Measurements from ENCODE around the gene NMT2. TPM values are rescaled to one million over a fixed set of nuclear protein-coding genes. Genes with fewer than 3 reads are reported as not detected.
A peak's percentile ranks its signal among the peaks of the same experiment; 100 is the strongest.

The NMT2 gene
- total and polyA plus RNA-seq, 2 of the 4 experiments (the other 2 are of a cell fraction) = 18.7 to 41.0 TPM

DNA sequence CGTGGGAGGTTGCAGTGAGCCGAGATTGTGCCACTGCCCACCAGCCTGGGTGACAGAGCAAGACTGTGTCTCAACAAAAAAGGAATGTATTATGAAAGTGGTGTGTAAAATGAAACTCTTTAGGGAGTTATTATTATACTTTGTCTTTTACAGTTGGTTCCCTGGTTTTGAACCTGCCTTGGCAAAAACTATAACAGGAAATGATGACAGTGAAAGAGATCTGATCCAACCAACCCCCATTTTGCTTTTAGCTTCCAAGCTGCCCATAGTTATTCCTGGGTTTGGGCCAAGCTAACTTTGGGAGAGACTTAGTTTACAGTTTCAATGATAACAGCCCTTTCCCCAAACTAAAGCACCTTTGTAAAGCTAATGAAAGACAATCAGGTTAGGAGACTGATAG lies 34.1 kb upstream of the NMT2 start:
- Histone ChIP-seq H3K14ac (replicated peaks; ENCODE audit: low read depth, low read length) (peak overlapping the region; percentile 24), H2BK5ac (ENCODE audit: low read depth, low read length, poor library complexity, severe bottlenecking) (peak overlapping the region; percentile 73), H2AK5ac (ENCODE audit: low read depth, low read length) (peak overlapping the region; percentile 82), H2BK120ac (ENCODE audit: low read depth, low read length) (peak overlapping the region; percentile 83), H3K79me1 (ENCODE audit: low read depth in 1 of 2, low read length in 2 of 2) (peaks cover 0 to 4% of the 10 kb centered on the region in 2 experiments; a peak in 2 of 4 replicates), H4K8ac (ENCODE audit: low read depth in 2 of 2, low read length in 2 of 2) (peak overlapping the region; percentile 63 to 80), H2AFZ (replicated peaks; ENCODE audit: low read length, poor library complexity) (no peak overlapping the region), H2AK9ac (replicated peaks; ENCODE audit: low read depth, low read length, poor library complexity) (no peak overlapping the region), H3K56ac (ENCODE audit: extremely low read depth, insufficient read depth, low read length) (no peak overlapping the region), H3K4me2 (ENCODE audit: low read depth, low read length) (no peak overlapping the region), H2BK15ac (ENCODE audit: low read depth, low read length) (peak overlapping the region; percentile 37; the same call in 2 of the 3 replicates), H2BK20ac (ENCODE audit: low read depth, low read length) (peak overlapping the region; percentile 81), H4K91ac (ENCODE audit: insufficient read depth, low read depth, low read length) (peak overlapping the region; percentile 70), H3K23ac (ENCODE audit: low read depth, low read length) (peak overlapping the region; percentile 35; the same call in 1 of the 2 replicates), H3K18ac (ENCODE audit: low read depth, low read length) (peak overlapping the region; percentile 86), H3K9me3 (ENCODE audit: control insufficient read depth, insufficient read depth, low read length) (no peaks in the 10 kb centered on the region), H3K27ac (ENCODE audit: insufficient read depth, low read length) (peak overlapping the region; percentile 79), H3K9me1 (ENCODE audit: insufficient read depth, low read length) (peaks cover 19% of the 10 kb centered on the region), H4K5ac (ENCODE audit: low read depth, low read length) (peak overlapping the region; percentile 22; the same call in 1 of the 2 replicates), H3K4me1 (ENCODE audit: control insufficient read depth, insufficient read depth, low read length) (peaks cover 26% of the 10 kb centered on the region), H4K20me1 (ENCODE audit: insufficient read depth, low read length) (no peaks in the 10 kb centered on the region), H3K27me3 (ENCODE audit: control insufficient read depth, insufficient read depth, low read length) (no peaks in the 10 kb centered on the region), H3K9ac (ENCODE audit: low read depth, low read length) (no peak overlapping the region), H3K4ac (ENCODE audit: low read depth, low read length) (peak overlapping the region; percentile 88), H3K36me3 (ENCODE audit: control insufficient read depth, insufficient read depth, low read length) (no peaks in the 10 kb centered on the region), H3K4me3 (ENCODE audit: insufficient read depth, low read depth, low read length) (no peak overlapping the region)
- BruUV-seq (replicated peaks) = no TSS peak
- ATAC-seq (ENCODE audit: low read depth) (no peak), DNase-seq (no peak)
- TF ChIP-seq POLR2A (IDR thresholded peaks at IDR 0.05; ENCODE audit: low read depth, low read length) (no peak), NFE2L2 (IDR thresholded peaks at IDR 0.05; ENCODE audit: low read depth, low read length) (no peak), SMC3 (IDR thresholded peaks at IDR 0.05; ENCODE audit: low read depth, low read length) (no peak), CHD1 (IDR thresholded peaks at IDR 0.05; ENCODE audit: low read depth, low read length) (no peak), USF2 (IDR thresholded peaks at IDR 0.05; ENCODE audit: low read depth, low read length) (no peak), ELK1 (IDR thresholded peaks at IDR 0.05; ENCODE audit: borderline replicate concordance, low read depth, low read length) (no peak), CEBPB (IDR thresholded peaks at IDR 0.05; ENCODE audit: low read depth, low read length) (no peak), MAZ (IDR thresholded peaks at IDR 0.05; ENCODE audit: borderline replicate concordance, low read depth, low read length) (no peak), FOS (IDR thresholded peaks at IDR 0.05; ENCODE audit: low read depth, low read length) (no peak), RAD21 (IDR thresholded peaks at IDR 0.05; ENCODE audit: low read length) (no peak), MAFK (IDR thresholded peaks at IDR 0.05; ENCODE audit: low read depth, low read length) (no peak), RFX5 (IDR thresholded peaks at IDR 0.05; ENCODE audit: low read depth, low read length) (no peak), MXI1 (IDR thresholded peaks at IDR 0.05; ENCODE audit: borderline replicate concordance, low read depth, low read length) (no peak), BHLHE40 (IDR thresholded peaks at IDR 0.05; ENCODE audit: low read depth, low read length) (no peak)
- TF ChIP-seq, protein P1, sequence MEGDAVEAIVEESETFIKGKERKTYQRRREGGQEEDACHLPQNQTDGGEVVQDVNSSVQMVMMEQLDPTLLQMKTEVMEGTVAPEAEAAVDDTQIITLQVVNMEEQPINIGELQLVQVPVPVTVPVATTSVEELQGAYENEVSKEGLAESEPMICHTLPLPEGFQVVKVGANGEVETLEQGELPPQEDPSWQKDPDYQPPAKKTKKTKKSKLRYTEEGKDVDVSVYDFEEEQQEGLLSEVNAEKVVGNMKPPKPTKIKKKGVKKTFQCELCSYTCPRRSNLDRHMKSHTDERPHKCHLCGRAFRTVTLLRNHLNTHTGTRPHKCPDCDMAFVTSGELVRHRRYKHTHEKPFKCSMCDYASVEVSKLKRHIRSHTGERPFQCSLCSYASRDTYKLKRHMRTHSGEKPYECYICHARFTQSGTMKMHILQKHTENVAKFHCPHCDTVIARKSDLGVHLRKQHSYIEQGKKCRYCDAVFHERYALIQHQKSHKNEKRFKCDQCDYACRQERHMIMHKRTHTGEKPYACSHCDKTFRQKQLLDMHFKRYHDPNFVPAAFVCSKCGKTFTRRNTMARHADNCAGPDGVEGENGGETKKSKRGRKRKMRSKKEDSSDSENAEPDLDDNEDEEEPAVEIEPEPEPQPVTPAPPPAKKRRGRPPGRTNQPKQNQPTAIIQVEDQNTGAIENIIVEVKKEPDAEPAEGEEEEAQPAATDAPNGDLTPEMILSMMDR (conservative IDR thresholded peaks at IDR 0.05; ENCODE audit: low read depth, low read length) = no peak
- dilution Hi-C loops (cut with HindIII; ENCODE audit: low sequenced_read_pairs, unreplicated experiment) = no loop called here
- no CpG with 5 or more reads among the region's 2 CpGs for WGBS, 2 experiments (ENCODE audit: extremely low coverage in 2 of 2, insufficient read length in 1 of 2)
- CTCF ChIA-PET = interaction anchor here (1.4 kb wide), 1 partner anchor 34 kb away, joined by 3 read pairs; the partner anchor contains the start of gene NMT2
- POLR2A ChIA-PET (ENCODE audit: unreplicated experiment) = no interaction called here
- in situ Hi-C loops (cut with MboI; ENCODE audit: low sequenced_read_pairs) = no loop called here
- intact Hi-C loops (cut with micrococcal nuclease) = no loop called here
